Lower lobe of right lung (tissue), 2 donors: ENCODE data around the gene KNSTRN. TPM values are rescaled to one million over a fixed set of nuclear protein-coding genes. Genes with fewer than 3 reads are reported as not detected.
A peak's percentile ranks its signal among the peaks of the same experiment; 100 is the strongest.

Experiments used
- ATAC-seq, 2 donors: fragments of 200-7000 bp; cut with Tn5 transposase; one replicate each; pipeline ENCODE4 v1.9.1; 2020 to 2022; ENCODE audit warnings: mild to moderate bottlenecking in 2 of 2, moderate library complexity in 2 of 2
- DNase-seq: peaks from one replicate; pipeline ENCODE4 v3.0.0-alpha.2; 2020
- H3K27ac ChIP-seq: fragments of 200-600 bp; one replicate; pipeline ENCODE4 v1.8.0; 2022
- H3K27me3 ChIP-seq: fragments of 200-600 bp; one replicate; pipeline ENCODE4 v1.8.0; 2022; ENCODE audit warnings: low read depth
- H3K36me3 ChIP-seq: fragments of 200-600 bp; one replicate; pipeline ENCODE4 v1.8.0; 2022; ENCODE audit warnings: mild to moderate bottlenecking
- H3K4me1 ChIP-seq: fragments of 200-600 bp; one replicate; pipeline ENCODE4 v1.8.0; 2022
- H3K4me3 ChIP-seq: fragments of 200-600 bp; one replicate; pipeline ENCODE4 v1.8.0; 2022; ENCODE audit warnings: mild to moderate bottlenecking
- H3K9me3 ChIP-seq: fragments of 200-600 bp; one replicate; pipeline ENCODE4 v1.8.0; 2022
- intact Hi-C: fragments of 100-400 bp; cut with DNase I; formaldehyde crosslinking; loops from one replicate; pipeline ENCODE4 v1.11.0; 2022
- total RNA-seq: library from RNA; stranded (reverse); fragmentation: NEBNext Ultra II Directional; extraction: Animal tissue kit (Norgen Biotek cat#: 25700); gene quantifications from one replicate; pipeline ENCODE4 v1.2.1, GENCODE V29; 2021
- TF ChIP-seq, protein P1 (sequence below): fragments of 200-600 bp; IDR thresholded peaks from one replicate; pipeline ENCODE4 v1.8.0; 2022; ENCODE audit warnings: antibody characterized with exemption, mild to moderate bottlenecking
- donor health status: DM: no; HTN: yes; CAD: no; lungs with severe emphysema.

Gene KNSTRN
- total RNA-seq, 1 donor from 2014 or later = 20.1 TPM

DNA sequence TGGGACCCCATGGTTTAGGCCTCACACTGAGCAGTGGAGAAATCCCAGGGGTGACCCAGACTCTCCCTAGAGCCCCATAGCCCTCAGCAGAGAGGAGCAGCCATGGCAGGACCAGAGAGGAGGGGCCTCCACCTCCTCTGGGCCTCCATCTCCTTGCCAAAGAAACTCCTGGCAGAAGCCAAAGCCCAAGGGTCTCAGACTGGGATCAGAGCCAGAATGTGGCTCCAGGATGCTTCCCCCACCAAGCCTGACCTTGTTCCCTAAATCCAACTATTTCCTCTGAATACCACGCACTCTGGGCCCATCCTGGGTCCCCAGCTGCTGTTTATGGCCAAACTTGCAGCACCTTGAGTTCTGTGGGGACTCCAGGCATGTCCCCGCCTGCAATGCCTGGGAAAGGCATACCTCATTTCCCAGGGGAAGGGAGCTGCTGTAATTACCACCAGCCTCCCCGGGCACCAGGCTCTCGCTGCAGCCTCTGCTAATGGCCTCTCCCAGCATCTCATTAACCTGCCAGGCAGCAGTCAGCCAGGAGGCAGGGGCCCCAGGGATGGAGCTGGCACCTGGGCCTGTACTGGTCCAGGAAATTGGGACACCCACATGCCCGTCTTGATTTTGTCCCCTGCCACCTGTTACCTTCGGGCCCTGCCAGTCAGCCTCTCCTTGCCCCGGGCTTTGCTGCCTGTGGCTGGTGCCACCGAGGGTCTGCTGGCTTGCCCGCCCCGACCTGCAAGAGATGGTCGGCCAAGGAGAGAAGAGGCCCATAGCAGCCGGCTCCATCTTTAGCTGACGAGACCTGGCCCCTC lies 46.4 kb upstream of the KNSTRN start:
- H3K4me3 ChIP-seq = no peak overlapping the region
- H3K4me1 ChIP-seq = peaks cover 100% of the 10 kb centered on the region
- TF ChIP-seq, protein P1, sequence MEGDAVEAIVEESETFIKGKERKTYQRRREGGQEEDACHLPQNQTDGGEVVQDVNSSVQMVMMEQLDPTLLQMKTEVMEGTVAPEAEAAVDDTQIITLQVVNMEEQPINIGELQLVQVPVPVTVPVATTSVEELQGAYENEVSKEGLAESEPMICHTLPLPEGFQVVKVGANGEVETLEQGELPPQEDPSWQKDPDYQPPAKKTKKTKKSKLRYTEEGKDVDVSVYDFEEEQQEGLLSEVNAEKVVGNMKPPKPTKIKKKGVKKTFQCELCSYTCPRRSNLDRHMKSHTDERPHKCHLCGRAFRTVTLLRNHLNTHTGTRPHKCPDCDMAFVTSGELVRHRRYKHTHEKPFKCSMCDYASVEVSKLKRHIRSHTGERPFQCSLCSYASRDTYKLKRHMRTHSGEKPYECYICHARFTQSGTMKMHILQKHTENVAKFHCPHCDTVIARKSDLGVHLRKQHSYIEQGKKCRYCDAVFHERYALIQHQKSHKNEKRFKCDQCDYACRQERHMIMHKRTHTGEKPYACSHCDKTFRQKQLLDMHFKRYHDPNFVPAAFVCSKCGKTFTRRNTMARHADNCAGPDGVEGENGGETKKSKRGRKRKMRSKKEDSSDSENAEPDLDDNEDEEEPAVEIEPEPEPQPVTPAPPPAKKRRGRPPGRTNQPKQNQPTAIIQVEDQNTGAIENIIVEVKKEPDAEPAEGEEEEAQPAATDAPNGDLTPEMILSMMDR = no peak
- intact Hi-C loops = no loop called here
- ATAC-seq (no peak), DNase-seq (no peak)
- peak overlapping the region; percentile 90 for H3K27ac ChIP-seq
- peaks cover 27% of the 10 kb centered on the region for H3K36me3 ChIP-seq
- H3K27me3 ChIP-seq = no peaks in the 10 kb centered on the region
- H3K9me3 ChIP-seq = no peaks in the 10 kb centered on the region

DNA sequence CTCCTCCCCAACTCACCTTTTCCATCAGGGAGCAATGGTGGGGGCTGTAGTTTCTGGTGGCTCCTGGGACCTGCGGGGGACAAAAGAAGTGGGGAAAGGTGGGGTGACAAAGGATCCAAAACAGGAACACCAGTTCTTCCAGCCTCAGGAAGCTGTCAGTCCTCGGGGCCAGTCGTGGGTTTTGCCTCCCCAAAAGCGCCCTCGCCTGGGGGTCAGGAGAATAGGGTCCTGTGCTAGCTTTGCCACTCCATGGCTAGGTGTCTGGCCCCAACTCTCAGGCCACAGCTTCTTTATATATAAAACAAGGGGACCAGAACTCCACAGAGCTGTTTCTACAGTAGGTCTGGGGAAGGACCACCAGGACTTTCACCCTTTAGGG lies 45.8 kb upstream of the KNSTRN start:
- no peak for ATAC-seq
- Histone ChIP-seq H3K9me3 (no peaks in the 10 kb centered on the region), H3K4me3 (no peak overlapping the region), H3K27ac (peak overlapping the region; percentile 90), H3K4me1 (peaks cover 100% of the 10 kb centered on the region), H3K27me3 (no peaks in the 10 kb centered on the region), H3K36me3 (peaks cover 27% of the 10 kb centered on the region)
- intact Hi-C loops = no loop called here
- TF ChIP-seq, protein P1 = no peak
- no peak for DNase-seq

DNA sequence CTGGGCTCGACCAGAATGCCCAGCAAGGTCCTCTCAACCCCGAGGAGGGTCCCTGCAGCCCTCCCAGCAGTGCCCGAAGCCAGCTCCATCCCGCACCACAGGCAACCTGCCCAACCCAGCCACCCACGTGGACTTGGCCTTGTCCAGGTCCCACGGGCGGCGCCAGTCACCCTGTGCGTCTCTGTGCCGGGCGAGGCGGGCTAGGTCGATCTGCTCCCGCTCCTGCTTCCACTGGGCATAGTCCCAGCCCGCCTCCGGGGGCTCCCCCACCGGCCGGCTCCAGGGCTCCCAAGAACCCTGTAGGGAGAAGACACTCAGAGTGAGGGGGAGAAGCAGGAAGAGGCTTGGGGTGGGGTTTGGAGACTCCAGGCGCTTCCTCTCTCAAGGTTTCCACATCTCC lies 44.9 kb upstream of the KNSTRN start:
- no peak for ATAC-seq
- Histone ChIP-seq H3K4me1 (peaks cover 94% of the 10 kb centered on the region), H3K36me3 (peaks cover 27% of the 10 kb centered on the region), H3K9me3 (no peaks in the 10 kb centered on the region), H3K27me3 (no peaks in the 10 kb centered on the region), H3K27ac (no peak overlapping the region), H3K4me3 (no peak overlapping the region)
- no peak for DNase-seq
- TF ChIP-seq, protein P1 = no peak
- intact Hi-C loops = no loop called here

DNA sequence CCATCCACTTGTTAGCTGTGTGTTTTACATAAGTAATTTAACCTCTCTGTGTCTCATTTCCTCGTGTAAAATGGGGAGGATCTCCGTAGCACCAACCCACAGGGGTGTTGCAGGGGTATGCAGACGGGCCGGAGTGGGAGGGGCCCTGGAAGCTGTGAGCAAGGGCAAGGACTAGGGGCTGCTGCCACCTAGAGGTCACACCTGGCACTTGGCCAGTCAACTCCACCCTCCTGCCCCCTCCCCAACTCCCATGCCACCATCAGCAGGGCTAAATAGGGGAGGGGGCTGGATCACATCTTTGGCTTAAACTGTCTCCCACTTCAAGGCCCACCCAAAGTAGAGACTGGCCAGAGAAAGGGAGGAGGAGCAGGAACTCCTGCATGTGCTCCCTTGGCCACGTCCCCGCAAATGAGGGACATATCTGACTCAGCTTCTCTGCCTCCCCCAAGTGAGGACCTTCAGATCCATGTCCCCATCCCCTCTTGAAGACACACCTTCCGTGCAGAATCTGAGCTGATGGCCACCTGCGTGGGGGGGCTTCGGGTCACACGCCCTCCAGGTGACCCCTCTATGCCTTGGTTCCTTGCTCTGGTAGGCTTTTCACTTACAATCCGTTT lies 44.4 kb upstream of the KNSTRN start:
- intact Hi-C loops = no loop called here
- Histone ChIP-seq H3K9me3 (no peaks in the 10 kb centered on the region), H3K27me3 (no peaks in the 10 kb centered on the region), H3K4me3 (no peak overlapping the region), H3K4me1 (peaks cover 94% of the 10 kb centered on the region), H3K36me3 (peaks cover 27% of the 10 kb centered on the region), H3K27ac (peak overlapping the region; percentile 97)
- DNase-seq (peak; percentile 89), ATAC-seq (peak; percentile 50 to 51)
- TF ChIP-seq, protein P1 = peak; percentile 78

DNA sequence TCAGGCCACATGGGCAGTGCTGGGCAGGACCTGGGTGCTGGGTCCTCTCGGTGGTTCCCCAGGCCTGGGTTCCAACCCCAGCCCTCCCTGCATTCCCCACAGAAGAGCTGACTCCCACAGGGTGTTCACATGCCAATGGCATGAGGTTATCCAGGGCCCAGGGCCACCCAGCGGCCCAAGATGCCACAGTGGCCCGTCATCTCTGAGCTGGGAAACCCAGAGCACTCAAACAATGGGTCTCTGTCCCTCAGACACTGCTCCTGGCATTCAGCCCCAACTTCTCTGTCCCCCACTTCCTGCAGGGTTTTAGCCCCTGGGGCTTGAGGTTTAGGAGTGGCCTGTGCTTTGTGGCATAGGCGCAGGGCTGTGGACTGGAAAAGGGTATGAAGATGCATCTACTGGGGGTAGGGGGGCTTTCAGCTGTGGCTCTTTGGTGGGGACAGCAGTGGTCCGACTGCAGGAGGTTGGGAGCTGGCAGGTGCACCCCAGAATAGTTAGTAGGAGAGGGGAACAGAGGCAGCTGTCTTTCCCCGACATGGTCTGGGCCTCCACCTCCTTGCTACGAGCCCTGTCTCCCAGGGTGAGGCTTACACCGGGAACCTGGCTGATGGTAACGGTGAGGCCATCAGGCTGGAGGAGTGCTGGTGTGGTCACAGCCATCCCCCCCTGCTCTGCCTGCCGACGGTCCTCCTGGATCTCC lies 43.5 kb upstream of the KNSTRN start:
- TF ChIP-seq, protein P1 = no peak
- intact Hi-C loops = no loop called here
- Histone ChIP-seq H3K9me3 (no peaks in the 10 kb centered on the region), H3K36me3 (peaks cover 27% of the 10 kb centered on the region), H3K4me1 (peaks cover 94% of the 10 kb centered on the region), H3K27me3 (no peaks in the 10 kb centered on the region), H3K27ac (peak overlapping the region; percentile 97), H3K4me3 (peak overlapping the region; percentile 67)
- DNase-seq = no peak
- ATAC-seq = peak; percentile 30 to 55
